Mesenteric fat pad (tissue), 1 donor: ENCODE data around the gene TOMM20. TPM values are rescaled to one million over a fixed set of nuclear protein-coding genes. Genes with fewer than 3 reads are reported as not detected.
A peak's percentile ranks its signal among the peaks of the same experiment; 100 is the strongest.
"Not testable (repeated sequence)": the region's sequence is repeated elsewhere in the genome, so short reads cannot be mapped to it uniquely, and the experiment has no call there.

Experiments used
- DNase-seq: peaks from one replicate; pipeline ENCODE4 v3.0.0-alpha.2; 2020; ENCODE audit warnings: low spot score
- total RNA-seq: library from RNA; stranded (reverse); fragmentation: NEBNext Ultra II Directional; extraction: Animal tissue kit (Norgen Biotek cat#: 25700); gene quantifications from one replicate; pipeline ENCODE4 v1.2.1, GENCODE V29; 2021
- donor health status: DM: yes; HTN: yes; CAD: no.

Gene TOMM20
- total RNA-seq, 1 donor from 2014 or later: 107 TPM

DNA sequence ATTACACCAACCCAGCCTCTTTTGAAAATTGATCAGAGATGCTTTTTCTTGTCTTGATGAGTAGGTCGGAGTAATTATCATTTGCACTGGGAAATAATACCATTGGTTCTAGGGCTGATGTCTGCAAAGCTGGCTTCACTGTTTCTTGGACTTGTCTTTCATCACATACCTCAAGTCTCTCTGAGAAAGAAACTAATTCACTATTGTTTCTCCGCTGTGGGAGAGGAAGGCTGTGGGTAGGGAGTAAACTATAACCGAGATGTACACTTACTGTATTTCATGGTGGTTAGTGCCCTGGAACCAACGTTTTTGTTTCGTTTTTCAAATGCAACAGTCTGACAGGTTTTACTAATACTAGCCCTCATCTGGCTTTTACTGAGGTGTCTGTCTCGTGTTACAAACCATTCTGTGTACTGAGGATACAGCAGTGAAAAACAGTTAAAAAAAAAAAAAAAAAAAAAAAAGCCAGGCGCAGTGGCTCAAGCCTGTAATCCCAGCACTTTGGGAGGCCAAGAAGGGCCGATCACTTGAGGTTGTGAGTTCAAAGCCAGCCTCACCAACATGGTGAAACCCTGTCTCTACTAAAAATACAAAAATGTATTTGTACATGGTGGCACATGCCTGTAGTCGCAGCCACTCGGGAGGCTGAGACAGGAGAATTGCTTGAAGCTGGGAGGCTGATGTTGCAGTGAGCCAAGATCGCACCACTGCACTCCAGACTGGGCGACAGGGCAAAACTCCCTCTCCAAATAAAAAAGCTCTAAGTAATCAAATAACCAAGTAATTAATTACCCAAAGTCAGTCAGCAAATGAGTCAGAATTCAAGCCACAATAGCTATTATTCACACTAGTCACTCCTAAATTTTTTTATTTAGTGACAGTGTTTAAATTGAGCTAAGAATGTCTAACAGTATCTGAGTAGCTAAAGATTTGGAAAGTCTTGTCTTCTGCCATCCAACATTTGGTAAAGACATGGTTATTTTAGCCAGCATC, 23.3 kb downstream of the TOMM20 start:
- peak; percentile 16 for DNase-seq

DNA sequence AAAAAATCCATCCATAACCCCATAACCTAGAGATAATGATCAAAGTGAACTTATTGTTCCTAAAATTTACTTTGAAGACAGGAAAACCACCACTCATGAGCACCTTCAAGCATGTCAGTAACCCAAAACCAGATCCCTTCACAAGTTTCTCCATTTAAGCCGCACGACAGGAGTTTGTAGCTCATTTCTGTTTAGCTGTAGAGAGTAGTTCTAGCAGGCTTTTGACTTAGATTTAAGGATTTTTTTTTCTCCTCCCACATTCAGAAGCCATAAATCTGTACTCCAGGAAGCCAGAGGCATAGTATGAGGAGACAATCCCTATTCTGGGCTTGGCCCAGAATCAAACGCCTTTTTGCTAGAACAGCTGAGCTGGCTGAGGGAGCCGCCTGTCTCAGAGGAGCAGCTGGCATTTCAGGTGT, 25.6 kb downstream of the TOMM20 start:
- no peak for DNase-seq

DNA sequence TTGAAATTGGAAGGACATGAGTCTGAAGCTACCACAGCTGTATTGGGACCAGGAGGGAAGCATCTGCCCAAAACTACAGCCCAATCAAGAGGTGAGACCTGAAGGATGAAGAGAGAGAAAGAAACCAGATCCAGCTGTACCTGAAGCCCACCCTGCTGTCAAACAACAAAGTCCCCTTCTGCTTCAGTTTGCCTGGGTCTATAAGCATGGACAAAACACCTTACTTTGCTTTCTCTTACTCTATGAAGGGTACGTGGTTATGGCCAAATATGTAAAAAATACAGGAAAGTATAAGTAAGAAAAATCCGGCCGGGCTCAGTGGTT, 26.4 kb downstream of the TOMM20 start:
- DNase-seq: no peak

DNA sequence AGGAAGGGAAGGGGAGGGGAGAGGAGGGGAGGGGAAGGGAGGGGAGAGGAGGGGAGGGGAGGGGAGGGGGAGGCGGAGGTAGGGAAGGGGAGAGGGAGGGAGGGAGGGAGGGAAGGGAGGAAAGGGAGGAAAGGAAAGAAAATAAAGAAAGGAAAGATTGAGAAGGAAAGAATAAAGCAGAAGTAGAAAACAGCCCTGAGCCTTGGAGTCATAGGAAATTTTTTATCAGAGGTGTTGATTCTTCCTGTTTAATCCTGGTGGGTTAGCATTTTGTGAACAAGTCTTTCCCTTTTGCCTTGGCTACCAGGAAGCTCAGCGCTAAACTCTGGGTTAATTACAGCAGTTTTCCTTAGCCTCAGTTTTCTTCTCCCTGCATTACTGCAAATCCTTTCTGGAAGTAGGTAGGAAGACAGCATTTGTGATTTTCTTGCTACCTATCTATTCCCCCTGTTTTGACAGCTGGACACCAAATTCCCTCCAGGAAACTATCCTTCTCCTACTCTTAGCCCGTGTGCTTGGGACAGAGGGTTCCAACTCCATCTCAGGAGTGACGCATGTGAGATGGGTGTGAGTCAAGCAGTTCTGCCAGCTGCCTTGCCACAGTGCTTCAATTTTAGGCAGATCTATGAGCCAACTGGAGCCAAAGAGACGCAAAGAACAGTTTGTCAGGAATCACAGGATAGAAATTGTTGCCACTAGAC, 26.9 kb downstream of the TOMM20 start:
- no peak for DNase-seq

DNA sequence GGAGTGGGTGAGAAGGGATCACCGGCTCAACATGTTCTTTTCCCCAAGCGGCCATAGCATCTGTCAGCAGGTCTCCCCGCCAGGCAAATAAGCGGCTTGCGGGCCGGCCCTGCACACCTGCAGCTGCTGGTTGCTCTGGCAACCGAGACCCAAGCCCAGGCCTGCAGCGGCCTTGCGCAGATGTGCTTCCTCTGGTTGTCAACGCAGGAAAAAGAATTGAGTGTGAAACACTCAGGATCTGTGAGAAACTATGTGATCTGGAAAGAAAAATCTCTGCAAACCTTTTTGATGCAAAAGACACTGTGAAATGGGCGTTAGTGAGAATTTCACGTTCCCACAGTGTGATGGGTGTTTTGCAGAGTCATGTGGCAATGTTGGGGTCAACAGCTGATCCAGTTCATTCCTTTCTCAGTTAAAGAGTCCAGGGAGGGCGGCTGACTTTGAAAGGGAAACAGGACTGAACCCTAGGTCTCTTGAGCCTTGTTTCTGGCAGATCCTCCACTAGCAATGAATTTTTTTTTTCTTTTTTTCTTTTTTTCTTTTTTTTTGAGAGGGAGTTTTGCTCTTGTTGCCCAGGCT, 28.4 kb downstream of the TOMM20 start:
- no peak for DNase-seq

GRCh38 chr1:235098991-235099390, 29.6 kb downstream of the TOMM20 start:
- DNase-seq: no peak

DNA sequence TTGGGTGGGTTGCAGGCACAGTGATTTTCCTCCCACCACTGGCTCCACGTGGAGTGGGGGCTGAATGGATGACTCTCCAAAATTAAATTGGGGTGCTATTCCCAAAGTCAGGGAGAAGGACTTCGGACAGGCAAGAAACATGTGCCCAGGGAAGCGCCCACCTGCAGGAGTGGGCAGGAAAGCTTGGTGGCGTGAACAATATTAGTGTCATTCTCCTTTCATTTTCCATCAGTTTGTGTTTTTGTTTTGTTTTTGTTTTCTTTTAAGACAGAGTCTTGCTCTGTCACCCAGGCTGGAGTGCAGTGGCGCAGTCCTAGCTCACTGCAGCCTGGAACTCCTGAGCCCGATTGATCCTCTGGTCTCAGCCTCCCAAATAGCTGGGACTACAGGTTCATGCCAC, 30.1 kb downstream of the TOMM20 start:
- peak; percentile 51 for DNase-seq

DNA sequence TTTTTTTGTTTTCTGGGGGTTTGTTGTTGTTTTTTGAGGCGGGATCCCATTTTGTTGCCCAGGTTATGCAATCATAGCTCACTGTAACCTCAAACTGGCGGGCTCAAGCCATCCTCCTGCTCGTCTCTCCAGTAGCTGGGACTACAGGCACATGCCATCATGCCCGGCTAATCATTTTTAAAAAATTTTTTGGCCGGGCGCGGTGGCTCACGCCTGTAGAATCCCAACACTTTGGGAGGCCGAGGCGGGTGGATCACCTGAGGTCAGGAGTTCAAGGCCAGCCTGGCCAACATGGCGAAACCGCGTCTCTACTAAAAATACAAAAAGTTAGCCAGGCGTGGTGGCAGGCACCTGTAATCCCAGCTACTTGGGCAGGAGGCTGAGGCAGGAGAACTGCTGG, 31.1 kb downstream of the TOMM20 start:
- peak; percentile 39 for DNase-seq

GRCh38 chr1:235095938-235096562, 32.6 kb downstream of the TOMM20 start:
- DNase-seq: no peak

DNA sequence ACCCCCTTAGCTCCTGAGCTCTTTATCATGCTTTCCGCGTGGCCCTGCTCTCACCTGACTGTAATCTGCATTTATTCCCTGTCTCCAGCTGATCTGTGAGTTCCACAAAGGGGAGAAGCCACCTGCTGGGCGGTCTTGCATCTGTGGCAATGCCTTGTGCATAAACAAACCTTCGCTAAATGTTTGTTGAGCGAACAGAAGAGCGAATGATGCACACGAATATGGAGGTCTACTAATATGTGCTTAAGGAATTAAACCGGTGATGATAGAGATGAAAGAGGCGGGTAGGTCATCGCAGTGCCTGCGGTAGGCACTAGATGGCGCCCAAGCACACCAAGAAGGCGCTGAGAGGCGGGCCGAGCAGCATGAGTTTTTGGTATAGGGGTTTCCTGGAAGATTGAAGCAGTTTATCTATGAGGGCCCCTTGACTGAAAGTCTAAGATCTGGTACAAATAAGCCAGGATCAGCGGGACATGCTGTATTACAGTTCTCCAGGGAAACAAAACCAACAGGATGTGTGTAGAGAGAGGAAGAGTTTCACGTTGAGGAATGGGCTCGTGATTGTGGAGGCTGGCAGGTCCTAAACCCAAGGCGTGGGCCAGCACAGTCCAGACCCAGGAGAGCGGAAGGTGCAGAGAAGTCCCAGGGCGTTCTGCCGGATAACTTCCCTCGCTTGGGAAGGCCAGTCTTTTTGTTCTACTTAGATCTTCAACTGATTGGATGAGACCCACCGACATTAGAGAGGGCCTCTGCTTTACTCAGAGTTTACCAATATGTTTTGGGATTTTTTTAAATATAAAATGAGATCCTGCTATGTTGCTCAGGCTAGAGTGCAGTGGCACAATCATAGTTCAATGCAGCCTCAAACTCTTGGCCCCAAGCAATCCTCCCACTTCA, 34.7 kb downstream of the TOMM20 start:
- peak; percentile 22 for DNase-seq

GRCh38 chr1:235093013-235093695, 35.5 kb downstream of the TOMM20 start:
- no peak for DNase-seq

GRCh38 chr1:235092415-235092814, 36.2 kb downstream of the TOMM20 start:
- not testable (repeated sequence) for DNase-seq

- not testable (repeated sequence) for DNase-seq
Observed at GRCh38 chr1:235092045-235092406, 36.6 kb downstream of the TOMM20 start.

DNA sequence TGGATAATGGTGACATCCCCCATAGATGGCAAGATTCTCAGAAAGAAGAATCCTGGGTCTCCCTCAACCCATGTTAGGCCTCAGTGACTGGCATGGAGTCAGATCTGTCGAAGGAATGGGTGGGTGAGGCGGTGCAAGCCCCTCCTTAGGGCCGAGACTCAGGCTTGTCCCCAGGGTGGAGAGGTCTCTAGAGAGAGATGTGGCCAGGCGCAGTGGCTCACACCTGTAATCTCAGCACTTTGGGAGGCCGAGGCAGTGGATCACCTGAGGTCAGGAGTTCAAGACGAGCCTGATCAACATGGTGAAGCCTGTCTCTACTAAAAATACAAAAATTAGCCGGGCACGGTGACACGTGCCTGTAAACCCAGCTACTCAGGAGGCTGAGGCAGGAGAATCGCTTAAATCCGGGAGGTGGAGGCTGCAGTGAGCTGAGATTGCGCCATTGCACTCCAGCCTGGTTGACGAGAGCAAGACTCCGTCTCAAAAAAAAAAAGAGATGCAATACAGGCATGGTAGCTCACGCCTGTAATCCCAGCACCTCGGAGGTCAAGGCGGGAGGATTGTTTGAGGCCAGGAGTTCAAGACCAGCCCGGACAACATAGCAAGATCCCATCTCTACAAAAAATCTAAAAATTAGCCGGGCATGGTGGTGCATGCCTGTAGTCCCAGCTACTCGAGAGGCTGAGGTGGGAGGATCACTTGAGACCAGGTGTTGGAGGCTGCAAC, 37.2 kb downstream of the TOMM20 start:
- DNase-seq: not testable (repeated sequence)

DNA sequence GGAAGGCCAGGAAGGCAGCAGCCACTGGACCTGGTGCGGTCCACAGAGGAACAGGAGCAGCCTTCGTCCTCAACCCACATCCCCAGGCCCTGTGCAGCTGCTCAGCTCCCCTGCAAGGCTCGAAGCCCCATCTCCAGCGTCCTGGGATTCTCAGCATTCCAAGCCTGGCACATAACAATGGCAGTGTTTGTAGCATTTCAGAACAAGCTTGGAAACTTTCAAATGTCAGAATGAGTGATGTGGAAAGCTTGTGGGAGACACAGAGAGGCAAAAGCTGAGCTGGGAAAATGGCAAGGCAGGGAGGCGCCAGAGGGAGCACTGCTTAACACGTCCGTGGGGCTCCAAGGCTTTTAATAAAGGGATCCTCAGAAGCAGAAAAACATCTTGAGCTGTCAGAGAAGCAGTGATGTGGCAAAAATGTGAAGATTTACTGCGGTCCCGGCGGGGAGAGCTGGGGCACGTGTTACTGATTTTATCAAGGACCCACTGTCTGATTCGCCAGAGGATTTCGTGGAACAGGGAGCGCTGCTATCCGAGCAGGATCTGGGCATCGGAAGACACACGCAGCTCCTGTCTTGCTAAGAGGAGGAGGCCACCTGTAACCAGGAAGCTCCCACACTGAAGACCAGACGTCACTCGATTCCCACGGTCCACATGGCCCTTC, 38.1 kb downstream of the TOMM20 start:
- DNase-seq: no peak

- DNase-seq: no peak
Observed at GRCh38 chr1:235088907-235089306, 39.7 kb downstream of the TOMM20 start.

DNA sequence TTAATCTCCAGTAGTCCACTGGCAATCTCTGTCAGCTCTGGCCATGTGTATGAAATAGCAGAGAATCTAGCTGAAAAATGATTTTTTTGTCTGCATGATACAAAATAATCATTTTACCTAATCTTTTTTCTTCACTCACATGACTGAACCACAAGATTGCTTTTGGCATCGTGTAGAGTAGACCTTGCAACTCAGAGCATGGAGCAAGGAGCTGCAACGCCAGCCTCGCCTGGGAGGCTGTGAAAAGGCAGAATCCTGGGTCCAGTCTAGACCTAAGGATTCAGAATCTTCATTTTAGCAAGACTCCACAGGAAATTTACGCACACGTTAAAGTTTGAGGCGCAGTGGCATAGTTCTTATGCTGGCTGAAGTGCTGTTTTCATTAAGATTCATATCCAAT, 40.2 kb downstream of the TOMM20 start:
- DNase-seq: no peak

GRCh38 chr1:235087906-235088305, 40.7 kb downstream of the TOMM20 start:
- DNase-seq: no peak
